ENCODE results near the gene DENND4A.
A peak's percentile ranks its signal among the peaks of the same experiment; 100 is the strongest.

The DENND4A gene

GRCh38 chr15:65682404-65682911 lies 109.6 kb downstream of the DENND4A start:
- CTCF ChIA-PET, result interaction anchor here (0.6 to 1.1 kb wide), 2 partner anchors 10 to 1029 kb away, joined by 3 read pairs; no protein-coding TSS in a partner anchor
- Histone ChIP-seq H3K27ac (ENCODE audit: extremely low read depth, low read depth, low read length) (no peak overlapping the region), H3K4me3 (ENCODE audit: low read depth, low read length) (no peak overlapping the region), H3K9me3 (ENCODE audit: control insufficient read depth, insufficient read depth, low read depth, low read length) (peaks cover under 1% of the 10 kb centered on the region; the same call in 1 of the 2 replicates), H3K4me1 (ENCODE audit: control insufficient read depth, insufficient read depth, low read length) (no peaks in the 10 kb centered on the region), H3K36me3 (ENCODE audit: control insufficient read depth in 2 of 2, insufficient read depth in 1 of 2, low read length in 2 of 2) (no peaks in the 10 kb centered on the region; a peak in 1 of 3 replicates)
- POLR2A ChIA-PET, result no interaction called here
- TF ChIP-seq ZNF426 (tag by site-specific recombination; IDR thresholded peaks at IDR 0.05) (no peak), ZNF211 (tag by site-specific recombination; IDR thresholded peaks at IDR 0.05; ENCODE audit: low read depth) (no peak), GLI2 (tag by site-specific recombination; IDR thresholded peaks at IDR 0.05; ENCODE audit: borderline replicate concordance, low read depth) (no peak), PRDM1 (tag by site-specific recombination; IDR thresholded peaks at IDR 0.05) (peak; percentile 92)

- Histone ChIP-seq H3K4me1 (ENCODE audit: control insufficient read depth, insufficient read depth, low read length) (no peaks in the 10 kb centered on the region), H3K36me3 (ENCODE audit: control insufficient read depth in 2 of 2, insufficient read depth in 1 of 2, low read length in 2 of 2) (no peaks in the 10 kb centered on the region), H3K4me3 (ENCODE audit: low read depth, low read length) (no peak overlapping the region), H3K27ac (ENCODE audit: extremely low read depth, low read depth, low read length) (no peak overlapping the region), H3K9me3 (ENCODE audit: control insufficient read depth, insufficient read depth, low read depth, low read length) (no peaks in the 10 kb centered on the region)
- TF ChIP-seq ZNF670 (tag by site-specific recombination; IDR thresholded peaks at IDR 0.05; ENCODE audit: low read depth) (no peak), INSM2 (tag by site-specific recombination; IDR thresholded peaks at IDR 0.05) (no peak), ZNF174 (tag by site-specific recombination; IDR thresholded peaks at IDR 0.05) (no peak), FEZF1 (tag by site-specific recombination; IDR thresholded peaks at IDR 0.05) (no peak), ZNF768 (tag by site-specific recombination; IDR thresholded peaks at IDR 0.05) (no peak), ZNF292 (tag by site-specific recombination; IDR thresholded peaks at IDR 0.05; ENCODE audit: borderline replicate concordance, low read depth) (no peak), KLF7 (tag by site-specific recombination; IDR thresholded peaks at IDR 0.05; ENCODE audit: borderline replicate concordance) (no peak), ZNF521 (tag by site-specific recombination; IDR thresholded peaks at IDR 0.05) (no peak), GLI2 (tag by site-specific recombination; IDR thresholded peaks at IDR 0.05; ENCODE audit: borderline replicate concordance, low read depth) (no peak), TCF7L2 (IDR thresholded peaks at IDR 0.05; ENCODE audit: borderline replicate concordance, low read depth, low read length) (no peak), ATF2 (tag by site-specific recombination; IDR thresholded peaks at IDR 0.05; ENCODE audit: low read depth) (no peak), ZNF473 (tag by site-specific recombination; IDR thresholded peaks at IDR 0.05) (no peak), ZNF558 (tag by site-specific recombination; IDR thresholded peaks at IDR 0.05) (no peak), ZNF184 (tag by site-specific recombination; IDR thresholded peaks at IDR 0.05) (no peak), ZNF624 (tag by site-specific recombination; IDR thresholded peaks at IDR 0.05) (no peak), ZNF664 (tag by site-specific recombination; IDR thresholded peaks at IDR 0.05) (no peak), ZNF266 (tag by site-specific recombination; IDR thresholded peaks at IDR 0.05; ENCODE audit: low read depth) (no peak), HOXA7 (CRISPR knock-in tag; IDR thresholded peaks at IDR 0.05; ENCODE audit: borderline replicate concordance) (no peak), IKZF3 (tag by site-specific recombination; IDR thresholded peaks at IDR 0.05) (no peak), ZNF621 (tag by site-specific recombination; IDR thresholded peaks at IDR 0.05) (no peak)
- CTCF ChIA-PET, result no interaction called here
- POLR2A ChIA-PET, result no interaction called here
These were observed 111.5 kb downstream of the DENND4A start for GRCh38 chr15:65680544-65680943.

Measured in HEK293 (cell line).